ENCODE measurements around the gene UBXN6. TPM values are rescaled to one million over a fixed set of nuclear protein-coding genes. Genes with fewer than 3 reads are reported as not detected.

Gene UBXN6
- total RNA-seq, 2 donors from 2014 or later, result 82.7 to 199 TPM

DNA sequence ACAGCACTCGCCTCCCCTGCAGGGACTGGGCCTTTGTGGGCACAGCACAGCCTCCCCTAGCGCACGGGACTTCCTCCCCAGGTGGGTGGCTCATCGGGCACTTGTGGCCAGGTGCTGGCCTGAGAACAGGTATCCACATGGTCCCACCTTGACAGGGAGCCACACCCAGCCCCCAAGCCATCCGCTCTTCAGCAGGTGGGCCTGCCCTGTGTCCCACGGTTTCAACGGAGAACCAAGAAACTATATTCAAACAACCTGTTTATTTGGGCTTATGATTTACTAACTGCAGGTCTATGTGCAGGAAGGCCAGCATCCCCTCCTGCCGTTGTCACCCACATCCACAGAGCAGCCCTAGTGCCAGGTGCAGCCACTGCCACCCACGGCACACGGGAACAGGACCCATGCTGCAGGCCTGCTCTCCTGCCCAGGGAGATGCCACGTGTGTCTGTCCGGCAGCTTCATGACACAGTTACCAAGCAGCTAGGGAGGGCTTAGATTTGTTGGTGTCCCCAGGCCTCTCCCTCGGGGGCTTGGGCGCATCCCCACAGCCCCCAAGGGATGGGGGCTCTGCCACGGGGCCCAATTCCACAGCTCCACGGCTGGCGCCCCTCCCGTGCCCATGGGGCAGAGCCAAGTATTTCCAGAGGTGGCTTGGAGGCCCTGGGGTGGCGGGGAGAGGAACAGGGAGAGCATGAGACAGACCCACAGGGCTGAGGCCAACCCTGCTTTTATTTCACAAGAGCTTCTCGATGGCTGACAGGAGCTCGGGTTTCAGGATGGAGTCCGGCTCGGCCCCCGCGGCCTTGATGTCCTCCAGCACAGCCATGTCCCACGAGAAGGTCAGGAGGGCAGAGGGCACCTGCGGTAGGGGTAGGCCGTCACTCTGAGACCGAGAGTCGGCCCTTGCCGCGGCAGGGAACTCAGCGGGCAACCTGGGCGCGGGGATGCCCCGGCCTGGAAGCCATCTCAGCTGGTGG is 12.5 kb downstream of the UBXN6 start:
- intact Hi-C loops (cut with DNase I), result no loop called here
- 76% methylated on average over 34 of the region's 36 CpGs for WGBS
- peaks cover 26 to 36% of the 10 kb centered on the region in 2 donors for H3K36me3 ChIP-seq

DNA sequence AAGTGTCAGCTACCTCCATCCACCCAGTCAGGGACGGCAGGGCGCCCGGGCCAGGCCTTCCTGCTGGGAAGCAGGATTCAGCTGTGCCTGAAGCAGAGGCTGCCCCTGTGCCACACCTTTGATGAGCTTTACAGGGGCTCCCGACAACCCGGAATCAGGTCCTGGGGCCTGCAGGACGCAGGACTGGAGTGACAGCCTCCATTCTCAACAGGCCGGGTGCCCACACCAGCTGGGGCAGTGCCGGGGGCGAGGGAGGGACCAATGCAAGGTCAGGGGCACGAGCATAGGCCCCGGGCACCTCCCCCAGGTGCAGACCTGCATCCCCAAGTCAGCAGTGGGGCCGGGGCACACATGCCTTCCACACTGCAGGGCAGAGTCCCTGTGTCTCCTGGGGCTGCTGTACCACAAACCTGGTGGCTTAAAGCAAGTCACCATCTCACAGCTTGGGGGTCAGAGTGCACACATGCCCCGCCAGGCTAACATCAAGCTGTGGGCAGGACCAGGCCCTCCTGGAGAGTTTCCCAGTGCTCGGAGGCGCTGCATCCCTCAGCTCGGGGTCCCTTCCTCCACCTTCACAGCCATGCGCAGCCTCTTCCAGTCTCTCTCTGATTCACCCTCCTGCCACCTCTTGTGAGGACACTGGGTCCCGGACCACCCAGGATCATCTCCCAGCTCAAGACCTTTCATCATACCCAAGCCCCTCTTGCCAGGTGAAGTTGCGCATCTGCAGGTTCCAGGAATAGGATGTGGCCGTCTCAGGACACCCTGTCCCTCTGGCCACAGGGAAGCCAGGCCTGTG is 13.4 kb downstream of the UBXN6 start:
- TF ChIP-seq, protein P1, sequence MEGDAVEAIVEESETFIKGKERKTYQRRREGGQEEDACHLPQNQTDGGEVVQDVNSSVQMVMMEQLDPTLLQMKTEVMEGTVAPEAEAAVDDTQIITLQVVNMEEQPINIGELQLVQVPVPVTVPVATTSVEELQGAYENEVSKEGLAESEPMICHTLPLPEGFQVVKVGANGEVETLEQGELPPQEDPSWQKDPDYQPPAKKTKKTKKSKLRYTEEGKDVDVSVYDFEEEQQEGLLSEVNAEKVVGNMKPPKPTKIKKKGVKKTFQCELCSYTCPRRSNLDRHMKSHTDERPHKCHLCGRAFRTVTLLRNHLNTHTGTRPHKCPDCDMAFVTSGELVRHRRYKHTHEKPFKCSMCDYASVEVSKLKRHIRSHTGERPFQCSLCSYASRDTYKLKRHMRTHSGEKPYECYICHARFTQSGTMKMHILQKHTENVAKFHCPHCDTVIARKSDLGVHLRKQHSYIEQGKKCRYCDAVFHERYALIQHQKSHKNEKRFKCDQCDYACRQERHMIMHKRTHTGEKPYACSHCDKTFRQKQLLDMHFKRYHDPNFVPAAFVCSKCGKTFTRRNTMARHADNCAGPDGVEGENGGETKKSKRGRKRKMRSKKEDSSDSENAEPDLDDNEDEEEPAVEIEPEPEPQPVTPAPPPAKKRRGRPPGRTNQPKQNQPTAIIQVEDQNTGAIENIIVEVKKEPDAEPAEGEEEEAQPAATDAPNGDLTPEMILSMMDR (IDR thresholded peaks at IDR 0.05), result no peak
- TF ChIP-seq POLR2A (IDR thresholded peaks at IDR 0.05), result no peak
- TF ChIP-seq POLR2AphosphoS5 (IDR thresholded peaks at IDR 0.05), result no peak
- Histone ChIP-seq H3K27me3 (replicated peaks; ENCODE audit: insufficient read depth) (no peaks in the 10 kb centered on the region), H3K4me1 (replicated peaks) (no peaks in the 10 kb centered on the region), H3K36me3 (peaks cover 26 to 36% of the 10 kb centered on the region in 2 donors), H3K4me3 (no peak overlapping the region), H3K9me3 (no peaks in the 10 kb centered on the region), H3K27ac (no peak overlapping the region)
- intact Hi-C loops (cut with DNase I), result no loop called here
- DNase-seq (ENCODE audit: low spot score), result no peak
- 77% methylated on average over 18 of the region's 20 CpGs for WGBS

More for the DNA sequence above, 12.5 kb downstream of the UBXN6 start:
- H3K9me3 ChIP-seq, result no peaks in the 10 kb centered on the region
- TF ChIP-seq POLR2AphosphoS5 (IDR thresholded peaks at IDR 0.05) (no peak), POLR2A (IDR thresholded peaks at IDR 0.05) (no peak)
- TF ChIP-seq, protein P1 (IDR thresholded peaks at IDR 0.05), result no peak
- H3K4me3 ChIP-seq, result no peak overlapping the region
- H3K27me3 ChIP-seq (replicated peaks; ENCODE audit: insufficient read depth), result no peaks in the 10 kb centered on the region
- H3K4me1 ChIP-seq (replicated peaks), result no peaks in the 10 kb centered on the region
- DNase-seq (ENCODE audit: low spot score), result no peak
- no peak overlapping the region for H3K27ac ChIP-seq

DNA sequence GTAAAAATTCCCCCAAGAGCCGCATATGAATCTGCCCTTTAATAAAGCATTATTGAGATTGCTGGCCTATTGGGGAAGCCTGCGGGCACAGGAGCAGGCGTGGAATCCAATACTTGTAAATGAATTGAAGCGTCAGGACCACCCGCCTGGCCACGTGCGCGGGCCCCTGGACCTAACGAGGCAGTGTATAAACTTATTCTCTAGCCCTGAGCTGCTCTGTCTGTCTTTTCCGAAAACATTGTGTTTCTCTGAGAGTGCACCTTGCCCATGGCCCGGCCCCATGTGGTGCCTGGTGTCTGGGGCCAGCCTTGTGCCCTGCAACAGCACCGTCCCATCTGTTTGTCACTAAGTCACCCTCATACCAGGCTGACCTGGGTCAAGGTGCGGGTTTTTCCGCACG is 14.4 kb downstream of the UBXN6 start:
- Histone ChIP-seq H3K36me3 (peaks cover 20 to 36% of the 10 kb centered on the region in 2 donors), H3K27me3 (replicated peaks; ENCODE audit: insufficient read depth) (no peaks in the 10 kb centered on the region), H3K9me3 (no peaks in the 10 kb centered on the region), H3K27ac (no peak overlapping the region), H3K4me3 (no peak overlapping the region), H3K4me1 (replicated peaks) (no peaks in the 10 kb centered on the region)
- no peak for DNase-seq (ENCODE audit: low spot score)
- intact Hi-C loops (cut with DNase I), result no loop called here
- TF ChIP-seq POLR2AphosphoS5 (IDR thresholded peaks at IDR 0.05) (no peak), POLR2A (IDR thresholded peaks at IDR 0.05) (no peak)
- TF ChIP-seq, protein P1 (IDR thresholded peaks at IDR 0.05), result no peak
- 91% methylated on average over 14 of the region's 15 CpGs for WGBS

DNA sequence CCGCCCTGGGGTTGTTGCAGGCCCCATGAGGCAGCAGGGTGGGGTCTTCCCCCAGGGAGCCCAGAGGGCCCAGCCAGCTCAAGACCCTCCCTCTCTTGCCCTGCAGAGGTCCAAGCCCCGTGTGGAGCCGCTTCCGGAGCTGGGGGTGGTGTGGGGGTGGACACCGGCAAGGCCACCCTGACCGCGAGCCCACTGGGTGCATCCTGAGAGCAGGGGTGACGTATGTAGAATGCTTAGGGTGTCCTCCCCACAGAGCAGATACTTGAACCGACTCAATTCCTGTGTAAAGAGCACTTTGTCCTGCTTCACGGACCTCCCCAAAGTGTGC is 14.8 kb downstream of the UBXN6 start:
- 81% methylated on average over 10 of the region's 10 CpGs for WGBS
- intact Hi-C loops (cut with DNase I), result no loop called here

More for the DNA sequence above, 14.8 kb downstream of the UBXN6 start:
- Histone ChIP-seq H3K4me3 (no peak overlapping the region), H3K4me1 (replicated peaks) (no peaks in the 10 kb centered on the region), H3K9me3 (no peaks in the 10 kb centered on the region), H3K27ac (no peak overlapping the region), H3K36me3 (peaks cover 18 to 32% of the 10 kb centered on the region in 2 donors), H3K27me3 (replicated peaks; ENCODE audit: insufficient read depth) (no peaks in the 10 kb centered on the region)
- TF ChIP-seq POLR2A (IDR thresholded peaks at IDR 0.05) (no peak), POLR2AphosphoS5 (IDR thresholded peaks at IDR 0.05) (no peak)
- TF ChIP-seq, protein P1 (IDR thresholded peaks at IDR 0.05), result no peak
- DNase-seq (ENCODE audit: low spot score), result no peak

All from prostate gland (tissue), 2 donors.